Uterus (tissue), 2 donors: Measurements from ENCODE around the gene BAD.
"Not testable (repeated sequence)": the region's sequence is repeated elsewhere in the genome, so short reads cannot be mapped to it uniquely, and the experiment has no call there.

Experiments used
- POLR2A ChIP-seq, 2 donors: fragments of 450-650 bp; IDR thresholded peaks; one replicate each; pipeline ENCODE4 v1.6.1; 2016; ENCODE audit warnings: antibody characterized with exemption in 2 of 2, mild to moderate bottlenecking in 1 of 2, moderate library complexity in 1 of 2
- TF ChIP-seq, protein P1 (sequence below), 4 experiments: fragments of 200-600 bp in 2 of 4; fragments of 450-650 bp in 2 of 4; sonication (generic) in 2 of 4; IDR thresholded peaks; one replicate each; pipeline ENCODE4 v1.5.1; 2016 to 2019; ENCODE audit warnings: antibody characterized with exemption in 4 of 4, mild to moderate bottlenecking in 2 of 4, moderate library complexity in 1 of 4

DNA sequence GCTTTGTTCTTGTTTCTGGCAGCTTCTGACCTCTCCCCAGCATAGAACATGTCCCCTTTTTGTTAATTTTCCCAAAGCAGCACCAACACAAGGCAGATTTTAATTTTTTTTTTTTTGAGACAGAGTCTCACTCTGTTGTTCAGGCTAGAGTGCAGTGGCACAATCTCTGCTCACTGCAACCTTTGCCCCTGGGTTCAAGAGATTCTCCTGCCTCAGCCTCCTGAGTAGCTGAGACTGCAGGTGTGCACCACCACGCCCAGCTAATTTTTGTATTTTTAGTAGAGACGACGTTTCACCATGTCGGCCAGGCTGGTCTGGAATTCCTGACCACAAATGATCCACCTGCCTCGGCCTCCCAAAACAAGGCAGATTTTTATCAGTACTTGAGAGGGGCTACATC lies 23.3 kb upstream of the BAD start:
- TF ChIP-seq, protein P1, sequence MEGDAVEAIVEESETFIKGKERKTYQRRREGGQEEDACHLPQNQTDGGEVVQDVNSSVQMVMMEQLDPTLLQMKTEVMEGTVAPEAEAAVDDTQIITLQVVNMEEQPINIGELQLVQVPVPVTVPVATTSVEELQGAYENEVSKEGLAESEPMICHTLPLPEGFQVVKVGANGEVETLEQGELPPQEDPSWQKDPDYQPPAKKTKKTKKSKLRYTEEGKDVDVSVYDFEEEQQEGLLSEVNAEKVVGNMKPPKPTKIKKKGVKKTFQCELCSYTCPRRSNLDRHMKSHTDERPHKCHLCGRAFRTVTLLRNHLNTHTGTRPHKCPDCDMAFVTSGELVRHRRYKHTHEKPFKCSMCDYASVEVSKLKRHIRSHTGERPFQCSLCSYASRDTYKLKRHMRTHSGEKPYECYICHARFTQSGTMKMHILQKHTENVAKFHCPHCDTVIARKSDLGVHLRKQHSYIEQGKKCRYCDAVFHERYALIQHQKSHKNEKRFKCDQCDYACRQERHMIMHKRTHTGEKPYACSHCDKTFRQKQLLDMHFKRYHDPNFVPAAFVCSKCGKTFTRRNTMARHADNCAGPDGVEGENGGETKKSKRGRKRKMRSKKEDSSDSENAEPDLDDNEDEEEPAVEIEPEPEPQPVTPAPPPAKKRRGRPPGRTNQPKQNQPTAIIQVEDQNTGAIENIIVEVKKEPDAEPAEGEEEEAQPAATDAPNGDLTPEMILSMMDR (IDR thresholded peaks at IDR 0.05) = not testable (repeated sequence)
- not testable (repeated sequence) for TF ChIP-seq POLR2A (IDR thresholded peaks at IDR 0.05)
